Spleen (tissue), 11 donors: ENCODE measurements around the gene SLC4A2. TPM values are rescaled to one million over a fixed set of nuclear protein-coding genes. Genes with fewer than 3 reads are reported as not detected.

ENCODE experiments used
- DNase-seq: peaks from one replicate; pipeline ENCODE4 v3.0.0-alpha.2; 2020
- H3K27ac ChIP-seq, 8 donors: fragments of 200-600 bp; sonication (generic) in 7 of 8; 1 replicate in 4 of 8; 2 replicates in 4 of 8; pipeline versions ENCODE4 v1.5.0 to v1.8.0; 2016 to 2021; ENCODE audit warnings: inconsistent platforms in 4 of 8, mild to moderate bottlenecking in 4 of 8, moderate library complexity in 1 of 8
- H3K27me3 ChIP-seq, 7 donors: fragments of 200-600 bp; sonication (generic) in 6 of 7; replicated peaks in 1 of 7; 1 replicate in 4 of 7; 2 replicates in 3 of 7; pipeline versions ENCODE4 v1.5.0 to v1.8.0; 2016 to 2021; ENCODE audit warnings: inconsistent platforms in 3 of 7, mild to moderate bottlenecking in 1 of 7
- H3K36me3 ChIP-seq, 6 donors: fragments of 200-600 bp; sonication (generic) in 5 of 6; 1 replicate in 4 of 6; 2 replicates in 2 of 6; pipeline versions ENCODE4 v1.5.0 to v1.8.0; 2016 to 2021; ENCODE audit warnings: inconsistent platforms in 2 of 6
- H3K4me1 ChIP-seq, 6 donors: fragments of 200-600 bp; sonication (generic) in 5 of 6; 1 replicate in 3 of 6; 2 replicates in 3 of 6; pipeline versions ENCODE4 v1.5.0 to v1.8.0; 2016 to 2021; ENCODE audit warnings: inconsistent platforms in 3 of 6
- H3K4me3 ChIP-seq, 8 donors: fragments of 200-600 bp; sonication (generic) in 7 of 8; 1 replicate in 4 of 8; 2 replicates in 4 of 8; pipeline versions ENCODE4 v1.5.0 to v1.8.0; 2016 to 2021; ENCODE audit warnings: inconsistent platforms in 4 of 8, mild to moderate bottlenecking in 4 of 8, moderate library complexity in 2 of 8
- H3K9me3 ChIP-seq, 8 donors: fragments of 200-600 bp; sonication (generic) in 7 of 8; 1 replicate in 4 of 8; 2 replicates in 4 of 8; pipeline versions ENCODE4 v1.5.0 to v1.8.0; 2016 to 2021; ENCODE audit warnings: inconsistent platforms in 4 of 8
- POLR2A ChIP-seq, 3 donors: fragments of 450-650 bp; IDR thresholded peaks; one replicate each; pipeline ENCODE4 v1.5.1; 2017; ENCODE audit warnings: antibody characterized with exemption in 3 of 3, mild to moderate bottlenecking in 1 of 3
- POLR2AphosphoS5 ChIP-seq, 3 donors: sonication (generic); formaldehyde crosslinking; IDR thresholded peaks; one replicate each; pipeline ENCODE4 v1.5.1; 2017; ENCODE audit warnings: antibody characterized with exemption in 3 of 3
- WGBS, 5 donors: extraction: QIAGEN DNeasy Blood & Tissue Kit in 3 of 5; methylation state at CpG; one replicate each; pipeline versions ENCODE4 v1.1.5 to v1.1.7; 2013 to 2018; 5-methylcytosine and 5-hydroxymethylcytosine counted together
- intact Hi-C: fragments of 100-400 bp; cut with DNase I; formaldehyde crosslinking; loops from one replicate; pipeline ENCODE4 v1.15.0; 2023; ENCODE audit warnings: low total_unique reads
- polyA plus RNA-seq, 3 donors: library from polyadenylated mRNA; stranded (reverse); fragments of 200-250 nt; gene quantifications; one replicate each; pipeline ENCODE4 v1.2.1, GENCODE V29; 2013
- total RNA-seq, 7 donors: library from RNA; depleted of rRNA in 3 of 7; stranded (reverse); fragments of >200 nt in 3 of 7; fragmentation: NEBNext Ultra II Directional in 4 of 7; extraction: Animal tissue kit (Norgen Biotek cat#: 25700) in 4 of 7; gene quantifications; one replicate each; pipeline versions ENCODE4 v1.1.0 to v1.2.1, GENCODE V29; 2016 to 2021
- TF ChIP-seq, protein P1 (sequence below), 11 experiments: fragments of 200-600 bp in 7 of 11; fragments of 450-650 bp in 4 of 11; sonication (generic) in 4 of 11; IDR thresholded peaks in 8 of 11; conservative IDR thresholded peaks in 3 of 11; 1 replicate in 7 of 11; 2 replicates in 4 of 11; pipeline versions ENCODE4 v1.4.0 to v1.8.0; 2016 to 2021; ENCODE audit warnings: antibody characterized with exemption in 11 of 11, inconsistent platforms in 4 of 11, mild to moderate bottlenecking in 1 of 11
- donor health status: healthy with polysubstance abuse.
- donor health status: DM: no; HTN: no; CAD: no; lungs with moderate emphysema.
- donor health status: DM: no; HTN: no; CAD: no.
- donor health status: Bipolar disorder and iron deficiency.
- donor health status: healthy.
- donor health status: DM: no; HTN: no; CAD: no.
- donor health status: DM: yes; HTN: yes; CAD: no.

The SLC4A2 gene
- total and polyA plus RNA-seq, 10 donors: 43.9 to 122 (median 90.9) TPM

DNA sequence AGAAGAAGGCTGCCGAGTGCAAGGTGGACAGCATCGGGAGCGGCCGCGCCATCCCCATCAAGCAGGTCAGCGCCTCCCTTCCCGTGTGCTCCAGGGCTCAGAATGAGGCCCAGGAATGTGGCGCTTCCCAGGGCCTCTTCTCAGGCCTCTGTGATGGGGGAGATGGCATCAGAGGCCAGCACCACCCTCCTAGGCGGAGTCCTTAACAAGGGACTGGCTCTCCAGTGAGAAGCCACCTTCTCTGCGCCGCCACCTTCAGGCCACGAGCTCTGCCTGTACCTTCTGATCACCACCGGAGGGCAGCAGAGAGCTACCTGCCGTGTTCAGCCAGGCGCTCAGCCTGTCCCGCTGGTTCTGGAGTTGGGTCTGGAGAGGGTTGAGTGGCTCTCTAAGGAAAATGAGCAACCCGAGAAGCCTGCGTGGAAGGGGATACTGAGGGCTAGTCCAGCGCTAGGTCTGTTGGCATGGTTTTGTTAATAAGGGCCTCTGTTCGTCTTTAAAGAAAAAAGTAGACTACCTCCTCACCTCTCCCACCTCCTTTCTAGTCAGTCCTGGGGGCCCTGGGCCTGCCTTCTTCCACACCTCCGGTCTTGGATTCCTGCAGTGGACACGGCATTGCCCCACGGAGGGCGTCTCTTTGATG, 64.6 kb downstream of the SLC4A2 start:
- H3K27me3 ChIP-seq: no peaks in the 10 kb centered on the region
- H3K4me1 ChIP-seq: peaks cover 0 to 10% (median 3%) of the 10 kb centered on the region in 6 donors
- WGBS, 5 donors: 29 to 56% (median 50%) methylated on average over 17 to 24 of the region's 24 CpGs
- intact Hi-C loops: loop anchor here (10.0 kb wide), 1 partner anchor 181 kb away; no protein-coding TSS in a partner anchor
- H3K27ac ChIP-seq: no peak overlapping the region
- no peaks in the 10 kb centered on the region for H3K9me3 ChIP-seq
- H3K36me3 ChIP-seq: peaks cover 0 to 94% (median 43%) of the 10 kb centered on the region in 6 donors
- TF ChIP-seq POLR2AphosphoS5 (IDR thresholded peaks at IDR 0.05): peak in 2 of 3 donors; percentile 37 to 59
- TF ChIP-seq, protein P1, sequence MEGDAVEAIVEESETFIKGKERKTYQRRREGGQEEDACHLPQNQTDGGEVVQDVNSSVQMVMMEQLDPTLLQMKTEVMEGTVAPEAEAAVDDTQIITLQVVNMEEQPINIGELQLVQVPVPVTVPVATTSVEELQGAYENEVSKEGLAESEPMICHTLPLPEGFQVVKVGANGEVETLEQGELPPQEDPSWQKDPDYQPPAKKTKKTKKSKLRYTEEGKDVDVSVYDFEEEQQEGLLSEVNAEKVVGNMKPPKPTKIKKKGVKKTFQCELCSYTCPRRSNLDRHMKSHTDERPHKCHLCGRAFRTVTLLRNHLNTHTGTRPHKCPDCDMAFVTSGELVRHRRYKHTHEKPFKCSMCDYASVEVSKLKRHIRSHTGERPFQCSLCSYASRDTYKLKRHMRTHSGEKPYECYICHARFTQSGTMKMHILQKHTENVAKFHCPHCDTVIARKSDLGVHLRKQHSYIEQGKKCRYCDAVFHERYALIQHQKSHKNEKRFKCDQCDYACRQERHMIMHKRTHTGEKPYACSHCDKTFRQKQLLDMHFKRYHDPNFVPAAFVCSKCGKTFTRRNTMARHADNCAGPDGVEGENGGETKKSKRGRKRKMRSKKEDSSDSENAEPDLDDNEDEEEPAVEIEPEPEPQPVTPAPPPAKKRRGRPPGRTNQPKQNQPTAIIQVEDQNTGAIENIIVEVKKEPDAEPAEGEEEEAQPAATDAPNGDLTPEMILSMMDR (IDR thresholded peaks at IDR 0.05 in 8 of 11, conservative IDR thresholded peaks at IDR 0.05 in 3 of 11): peak; percentile 82 to 99 (median 95)
- TF ChIP-seq POLR2A (IDR thresholded peaks at IDR 0.05): no peak
- H3K4me3 ChIP-seq: no peak overlapping the region
- peak; percentile 93 for DNase-seq

DNA sequence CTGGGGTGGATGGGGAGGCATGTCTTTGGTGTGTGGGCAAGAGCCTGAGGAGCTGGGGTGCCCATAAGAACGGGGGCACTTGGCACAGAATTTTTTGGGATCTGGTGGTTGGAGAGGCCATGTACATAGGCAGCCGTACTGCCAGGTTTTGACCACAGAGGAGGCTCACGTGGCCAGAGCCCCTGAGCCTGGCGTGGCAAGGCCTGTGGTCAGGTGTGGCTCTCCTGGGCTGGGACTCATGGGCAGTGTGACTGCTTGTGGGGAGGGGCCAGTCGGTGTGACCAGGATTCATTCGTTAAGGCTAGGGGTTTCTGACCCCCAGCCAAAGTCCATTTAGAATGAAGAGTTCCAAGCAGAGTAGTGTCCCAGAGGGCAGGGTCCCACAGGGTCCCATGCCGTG, 65.1 kb downstream of the SLC4A2 start:
- peaks cover 0 to 94% (median 42%) of the 10 kb centered on the region in 6 donors for H3K36me3 ChIP-seq

DNA sequence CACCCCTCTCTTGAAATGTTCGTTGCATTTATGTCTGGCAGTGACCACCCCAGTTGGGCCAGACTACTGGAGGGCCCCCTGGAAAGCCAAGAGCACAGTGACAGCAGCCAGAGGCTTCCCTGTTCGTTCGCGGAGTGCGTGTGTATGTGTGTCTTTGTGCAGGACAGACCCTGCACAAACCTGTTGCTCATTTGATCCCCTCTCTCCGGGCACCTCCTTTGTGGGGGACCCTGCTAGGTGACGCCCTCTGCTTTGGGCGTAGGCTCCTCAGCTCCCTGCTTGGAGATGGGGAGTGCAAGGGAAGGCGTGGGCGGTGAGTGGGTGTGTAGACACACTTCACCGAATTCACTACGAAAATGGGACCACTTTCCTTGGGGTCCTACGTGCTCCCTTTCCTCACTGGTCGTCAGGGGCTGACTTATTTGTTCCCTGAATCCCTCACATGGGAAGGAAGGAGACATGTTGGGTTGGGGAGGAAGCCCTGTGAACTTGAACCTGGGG, 65.6 kb downstream of the SLC4A2 start:
- no peaks in the 10 kb centered on the region for H3K27me3 ChIP-seq
- peaks cover 0 to 94% (median 40%) of the 10 kb centered on the region in 6 donors for H3K36me3 ChIP-seq
- peaks cover 0 to 10% (median 3%) of the 10 kb centered on the region in 6 donors for H3K4me1 ChIP-seq
- no peak for DNase-seq
- no peak for TF ChIP-seq POLR2AphosphoS5 (IDR thresholded peaks at IDR 0.05)
- no peak for TF ChIP-seq POLR2A (IDR thresholded peaks at IDR 0.05)
- peak overlapping the region in 1 of 8 donors; percentile 39 for H3K4me3 ChIP-seq
- no peak overlapping the region for H3K27ac ChIP-seq
- no peaks in the 10 kb centered on the region for H3K9me3 ChIP-seq
- WGBS, 5 donors: 75 to 94% (median 86%) methylated on average over 14 of the region's 14 CpGs
- intact Hi-C loops: loop anchor here (5.0 to 10.0 kb wide), 2 partner anchors 47 to 180 kb away; no protein-coding TSS in a partner anchor

More for the DNA sequence above, 65.1 kb downstream of the SLC4A2 start:
- Histone ChIP-seq H3K27ac (no peak overlapping the region), H3K4me1 (peaks cover 0 to 10% (median 3%) of the 10 kb centered on the region in 6 donors), H3K4me3 (no peak overlapping the region), H3K9me3 (no peaks in the 10 kb centered on the region), H3K27me3 (no peaks in the 10 kb centered on the region)
- 88 to 97% (median 92%) methylated on average over 6 to 7 of the region's 7 CpGs for WGBS, 5 donors
- TF ChIP-seq POLR2A (IDR thresholded peaks at IDR 0.05) (no peak), POLR2AphosphoS5 (IDR thresholded peaks at IDR 0.05) (no peak)
- TF ChIP-seq, protein P1 (IDR thresholded peaks at IDR 0.05 in 8 of 11, conservative IDR thresholded peaks at IDR 0.05 in 3 of 11): no peak
- DNase-seq: no peak
- intact Hi-C loops: loop anchor here (10.0 kb wide), 1 partner anchor 180 kb away; no protein-coding TSS in a partner anchor

DNA sequence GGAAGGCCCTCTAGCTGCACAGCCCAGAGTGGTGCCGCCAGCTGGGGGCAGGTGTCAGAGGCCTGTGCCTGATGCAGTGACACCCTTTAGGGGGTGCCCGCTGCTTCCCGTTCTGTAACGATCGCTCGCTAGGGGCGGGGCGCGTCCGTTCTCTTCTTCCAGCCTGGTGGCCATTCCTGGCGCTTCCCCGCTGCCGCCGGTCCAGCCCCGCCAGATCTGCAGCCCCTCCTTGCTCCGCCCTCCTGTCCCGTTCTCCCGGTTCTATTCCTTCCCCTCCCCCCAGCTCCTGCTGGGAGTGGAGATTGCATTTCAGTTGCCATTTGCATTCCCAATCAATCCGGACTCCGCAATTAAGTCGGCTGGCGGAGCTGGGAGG, 66.1 kb downstream of the SLC4A2 start:
- Histone ChIP-seq H3K9me3 (no peaks in the 10 kb centered on the region), H3K4me3 (peak overlapping the region in 5 of 8 donors; percentile 6 to 39 (median 22)), H3K27me3 (no peaks in the 10 kb centered on the region), H3K36me3 (peaks cover 0 to 94% (median 39%) of the 10 kb centered on the region in 6 donors), H3K27ac (no peak overlapping the region), H3K4me1 (peaks cover 0 to 10% (median 3%) of the 10 kb centered on the region in 6 donors)
- no peak for DNase-seq
- intact Hi-C loops: loop anchor here (5.0 to 10.0 kb wide), 2 partner anchors 47 to 179 kb away; no protein-coding TSS in a partner anchor
- 63 to 83% (median 77%) methylated on average over 22 of the region's 22 CpGs for WGBS, 5 donors
- TF ChIP-seq POLR2AphosphoS5 (IDR thresholded peaks at IDR 0.05): no peak
- no peak for TF ChIP-seq POLR2A (IDR thresholded peaks at IDR 0.05)
- TF ChIP-seq, protein P1 (IDR thresholded peaks at IDR 0.05 in 8 of 11, conservative IDR thresholded peaks at IDR 0.05 in 3 of 11): no peak
